RWPE2 (cell line): Measurements from ENCODE around the gene P2RX1.

Experiments
- ATAC-seq: fragments of 200-7000 bp; cut with Tn5 transposase; 3 replicates; pipeline ENCODE4 v1.9.1; 2021; ENCODE audit warnings: low read depth
- DNase-seq: peaks from one replicate; pipeline ENCODE4 v3.0.0-alpha.2; 2020; ENCODE audit warnings: low spot score
- H3K27ac ChIP-seq: fragments of 450-650 bp; 2 replicates; pipeline ENCODE4 v1.5.1; 2017; ENCODE audit warnings: mild to moderate bottlenecking; ENCODE audit not compliant: poor library complexity, severe bottlenecking
- H3K27me3 ChIP-seq: fragments of 250-450 bp; sonication (Bioruptor Pico); 2 replicates; pipeline ENCODE4 v1.5.1; 2021; ENCODE audit warnings: mild to moderate bottlenecking, moderate library complexity; ENCODE audit not compliant: insufficient read depth, poor library complexity, severe bottlenecking
- H3K36me3 ChIP-seq: fragments of 250-450 bp; sonication (Bioruptor Pico); 2 replicates; pipeline ENCODE4 v1.5.1; 2020; ENCODE audit warnings: low read depth, mild to moderate bottlenecking, moderate library complexity
- H3K4me1 ChIP-seq: fragments of 250-450 bp; sonication (Bioruptor Pico); 2 replicates; pipeline ENCODE4 v1.5.1; 2021; ENCODE audit warnings: mild to moderate bottlenecking, moderate library complexity; ENCODE audit not compliant: insufficient read depth, poor library complexity, severe bottlenecking
- H3K4me3 ChIP-seq: fragments of 250-450 bp; sonication (Bioruptor Pico); 2 replicates; pipeline ENCODE4 v1.5.1; 2021; ENCODE audit warnings: mild to moderate bottlenecking, moderate library complexity; ENCODE audit not compliant: severe bottlenecking
- H3K9me3 ChIP-seq: fragments of 250-450 bp; sonication (Bioruptor Pico); 2 replicates; pipeline ENCODE4 v1.5.1; 2021; ENCODE audit warnings: mild to moderate bottlenecking, moderate library complexity; ENCODE audit not compliant: severe bottlenecking
- TF ChIP-seq, protein P1 (sequence below): fragments of 450-650 bp; IDR thresholded peaks from one replicate; pipeline ENCODE4 v1.5.1; 2017; ENCODE audit warnings: mild to moderate bottlenecking, moderate library complexity; ENCODE audit not compliant: poor library complexity, severe bottlenecking

P2RX1 gene

GRCh38 chr17:3913531-3914311 is 2.5 kb downstream of the P2RX1 start:
- TF ChIP-seq, protein P1, sequence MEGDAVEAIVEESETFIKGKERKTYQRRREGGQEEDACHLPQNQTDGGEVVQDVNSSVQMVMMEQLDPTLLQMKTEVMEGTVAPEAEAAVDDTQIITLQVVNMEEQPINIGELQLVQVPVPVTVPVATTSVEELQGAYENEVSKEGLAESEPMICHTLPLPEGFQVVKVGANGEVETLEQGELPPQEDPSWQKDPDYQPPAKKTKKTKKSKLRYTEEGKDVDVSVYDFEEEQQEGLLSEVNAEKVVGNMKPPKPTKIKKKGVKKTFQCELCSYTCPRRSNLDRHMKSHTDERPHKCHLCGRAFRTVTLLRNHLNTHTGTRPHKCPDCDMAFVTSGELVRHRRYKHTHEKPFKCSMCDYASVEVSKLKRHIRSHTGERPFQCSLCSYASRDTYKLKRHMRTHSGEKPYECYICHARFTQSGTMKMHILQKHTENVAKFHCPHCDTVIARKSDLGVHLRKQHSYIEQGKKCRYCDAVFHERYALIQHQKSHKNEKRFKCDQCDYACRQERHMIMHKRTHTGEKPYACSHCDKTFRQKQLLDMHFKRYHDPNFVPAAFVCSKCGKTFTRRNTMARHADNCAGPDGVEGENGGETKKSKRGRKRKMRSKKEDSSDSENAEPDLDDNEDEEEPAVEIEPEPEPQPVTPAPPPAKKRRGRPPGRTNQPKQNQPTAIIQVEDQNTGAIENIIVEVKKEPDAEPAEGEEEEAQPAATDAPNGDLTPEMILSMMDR = peak; percentile 91
- H3K4me3 ChIP-seq = no peak overlapping the region
- no peaks in the 10 kb centered on the region for H3K9me3 ChIP-seq
- H3K27me3 ChIP-seq = no peaks in the 10 kb centered on the region
- H3K4me1 ChIP-seq = no peaks in the 10 kb centered on the region
- no peak overlapping the region for H3K27ac ChIP-seq
- ATAC-seq = peak; percentile 73
- H3K36me3 ChIP-seq = no peaks in the 10 kb centered on the region
- DNase-seq = no peak

DNA sequence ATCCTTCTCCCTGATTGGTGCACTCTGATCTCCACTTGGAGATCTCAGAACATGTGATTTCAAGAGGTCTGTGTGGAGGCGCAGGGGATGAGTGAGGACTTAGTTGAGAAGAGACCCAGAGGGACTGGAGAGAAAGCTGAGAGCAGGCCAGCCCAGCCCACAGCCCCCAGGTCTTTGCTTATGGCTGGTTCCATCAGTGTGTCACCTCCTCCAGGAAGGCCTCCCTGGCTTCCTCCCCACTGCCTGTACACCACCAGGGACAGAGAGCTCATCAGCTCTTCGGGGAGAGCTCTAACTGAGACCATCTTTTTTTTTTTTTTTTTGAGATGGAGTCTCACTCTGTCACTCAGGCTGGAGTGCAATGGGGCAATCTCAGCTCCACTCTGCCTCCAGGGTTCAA is 3.4 kb downstream of the P2RX1 start:
- Histone ChIP-seq H3K27me3 (no peaks in the 10 kb centered on the region), H3K4me1 (no peaks in the 10 kb centered on the region), H3K4me3 (no peak overlapping the region), H3K27ac (no peak overlapping the region), H3K9me3 (no peaks in the 10 kb centered on the region), H3K36me3 (no peaks in the 10 kb centered on the region)
- ATAC-seq = no peak
- TF ChIP-seq, protein P1 = no peak
- no peak for DNase-seq

DNA sequence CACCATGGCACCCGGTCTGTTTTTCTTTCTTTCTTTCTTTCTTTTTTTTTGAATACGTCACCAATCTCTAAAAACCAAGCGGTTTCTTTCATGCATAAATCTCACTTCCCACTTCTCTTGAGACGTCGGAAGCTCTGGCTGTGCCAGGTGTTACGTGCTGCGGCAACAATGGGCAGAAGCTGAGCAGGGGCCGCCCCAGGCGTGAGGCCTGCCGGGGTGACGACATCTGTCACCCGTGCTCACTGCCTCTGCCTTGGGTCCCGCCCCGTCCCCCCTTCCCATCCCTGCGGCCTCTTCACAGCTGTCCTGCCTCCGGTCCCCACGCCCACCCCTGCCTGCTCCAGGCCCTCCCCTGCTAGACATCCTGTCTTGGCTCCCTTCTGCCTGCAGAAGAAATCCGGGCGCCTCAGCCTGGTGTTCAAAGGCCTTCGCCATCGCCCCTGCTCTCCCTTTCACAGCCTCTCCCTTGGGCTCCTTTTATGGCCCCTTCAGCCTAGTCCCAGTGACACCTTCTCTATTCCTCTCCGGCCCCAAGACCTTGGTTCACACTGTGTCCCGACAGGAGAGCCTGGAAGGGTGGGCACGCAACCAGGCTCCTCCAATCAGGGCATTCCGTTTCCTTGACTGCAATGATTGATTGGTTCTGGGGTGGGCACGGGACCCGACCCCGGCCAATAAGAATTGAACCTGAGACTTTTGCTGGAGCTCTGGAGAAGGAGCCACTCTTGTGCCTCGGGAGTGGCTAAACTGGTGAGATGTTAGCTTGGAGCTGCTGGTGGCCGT is 4.8 kb downstream of the P2RX1 start:
- no peak overlapping the region for H3K27ac ChIP-seq
- no peaks in the 10 kb centered on the region for H3K27me3 ChIP-seq
- DNase-seq = no peak
- H3K4me1 ChIP-seq = no peaks in the 10 kb centered on the region
- TF ChIP-seq, protein P1 = no peak
- H3K9me3 ChIP-seq = no peaks in the 10 kb centered on the region
- H3K36me3 ChIP-seq = no peaks in the 10 kb centered on the region
- H3K4me3 ChIP-seq = no peak overlapping the region
- no peak for ATAC-seq

DNA sequence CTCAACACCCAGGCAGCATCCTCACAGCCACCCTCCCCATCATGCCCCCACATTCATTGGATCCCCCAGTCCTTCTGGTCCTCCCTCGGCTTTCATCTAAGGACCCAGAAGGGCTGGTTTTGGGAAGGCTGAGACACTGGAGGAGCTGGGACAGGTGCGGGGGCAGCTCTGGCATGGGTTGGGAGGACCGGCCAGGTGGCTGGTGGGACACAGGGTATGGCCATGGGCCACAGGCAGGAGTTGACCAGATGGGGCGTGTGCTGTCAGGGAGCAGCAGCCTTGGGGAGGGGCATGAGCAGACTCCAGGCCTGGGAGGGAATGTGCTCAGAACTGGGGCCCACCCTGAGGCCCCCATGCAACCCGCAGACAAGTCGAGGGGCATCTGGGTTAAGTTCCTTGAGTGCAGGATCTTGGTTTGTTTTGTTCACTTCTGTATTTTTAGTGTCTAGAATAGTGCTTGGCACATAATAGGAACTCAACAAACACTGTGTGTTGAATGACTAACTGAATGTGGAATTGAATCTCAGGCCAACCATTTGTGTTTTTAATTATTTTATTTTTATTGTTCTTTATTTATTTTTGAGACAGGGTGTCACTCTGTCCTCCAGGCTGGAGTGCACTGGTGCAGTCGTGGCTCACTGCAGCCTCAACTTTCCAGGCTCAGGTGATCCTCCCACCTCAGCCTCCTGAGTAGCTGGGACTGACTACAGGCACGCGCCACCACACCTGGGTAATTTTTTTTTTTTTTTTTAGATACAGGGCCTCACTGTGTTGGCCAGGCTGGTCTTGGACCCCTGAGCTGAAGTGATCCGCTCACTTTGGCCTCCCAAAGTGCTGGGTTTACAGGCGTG is 5.6 kb downstream of the P2RX1 start:
- no peaks in the 10 kb centered on the region for H3K9me3 ChIP-seq
- H3K36me3 ChIP-seq = no peaks in the 10 kb centered on the region
- no peaks in the 10 kb centered on the region for H3K4me1 ChIP-seq
- H3K4me3 ChIP-seq = no peak overlapping the region
- H3K27ac ChIP-seq = no peak overlapping the region
- DNase-seq = no peak
- TF ChIP-seq, protein P1 = no peak
- no peaks in the 10 kb centered on the region for H3K27me3 ChIP-seq
- ATAC-seq = no peak
